ENCODE measurements around the gene TNC.

DNA sequence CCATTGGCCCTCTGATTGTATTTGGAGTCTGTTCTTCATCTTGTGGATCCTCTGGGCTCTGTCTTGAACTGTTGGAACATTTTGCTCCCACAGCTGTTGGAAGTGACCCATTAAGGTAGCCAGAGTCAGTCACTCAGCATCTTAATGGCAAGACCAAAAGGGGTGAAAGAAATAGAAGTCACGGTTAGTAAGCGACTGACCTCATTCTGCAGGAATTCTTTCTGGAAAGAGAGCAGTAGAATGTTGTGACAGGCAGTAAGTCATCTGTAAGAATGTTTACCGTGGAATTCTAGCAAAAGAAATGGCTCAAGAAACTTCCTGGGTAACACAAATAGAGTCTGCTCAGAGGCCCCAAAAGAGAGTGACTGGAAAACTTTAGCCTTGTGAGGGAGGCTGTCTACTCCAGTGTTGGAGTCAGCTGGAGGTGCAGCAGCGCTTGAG is 28.6 kb upstream of the TNC start:
- TF ChIP-seq, protein P1, sequence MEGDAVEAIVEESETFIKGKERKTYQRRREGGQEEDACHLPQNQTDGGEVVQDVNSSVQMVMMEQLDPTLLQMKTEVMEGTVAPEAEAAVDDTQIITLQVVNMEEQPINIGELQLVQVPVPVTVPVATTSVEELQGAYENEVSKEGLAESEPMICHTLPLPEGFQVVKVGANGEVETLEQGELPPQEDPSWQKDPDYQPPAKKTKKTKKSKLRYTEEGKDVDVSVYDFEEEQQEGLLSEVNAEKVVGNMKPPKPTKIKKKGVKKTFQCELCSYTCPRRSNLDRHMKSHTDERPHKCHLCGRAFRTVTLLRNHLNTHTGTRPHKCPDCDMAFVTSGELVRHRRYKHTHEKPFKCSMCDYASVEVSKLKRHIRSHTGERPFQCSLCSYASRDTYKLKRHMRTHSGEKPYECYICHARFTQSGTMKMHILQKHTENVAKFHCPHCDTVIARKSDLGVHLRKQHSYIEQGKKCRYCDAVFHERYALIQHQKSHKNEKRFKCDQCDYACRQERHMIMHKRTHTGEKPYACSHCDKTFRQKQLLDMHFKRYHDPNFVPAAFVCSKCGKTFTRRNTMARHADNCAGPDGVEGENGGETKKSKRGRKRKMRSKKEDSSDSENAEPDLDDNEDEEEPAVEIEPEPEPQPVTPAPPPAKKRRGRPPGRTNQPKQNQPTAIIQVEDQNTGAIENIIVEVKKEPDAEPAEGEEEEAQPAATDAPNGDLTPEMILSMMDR (IDR thresholded peaks at IDR 0.05; ENCODE audit: low read depth, low read length, poor library complexity, severe bottlenecking): no peak
- TF ChIP-seq EZH2phosphoT487 (IDR thresholded peaks at IDR 0.05; ENCODE audit: borderline replicate concordance, low read length): no peak
